Dendritic cell treated with granulocyte-macrophage colony-stimulating factor and Interleukin-4, amounts not matched to agents 40 ng/mL and 50 ng/mL, for 4 days (primary cell): ENCODE measurements around the gene C17orf107.
"Not testable (repeated sequence)": the region's sequence is repeated elsewhere in the genome, so short reads cannot be mapped to it uniquely, and the experiment has no call there.

Experiments
- H3K27ac Mint-ChIP-seq: one replicate; pipeline ENCODE4 v1.8.0; 2022; ENCODE audit warnings: mild to moderate bottlenecking, mixed read lengths
- H3K27me3 Mint-ChIP-seq: one replicate; pipeline ENCODE4 v1.8.0; 2022; ENCODE audit warnings: mild to moderate bottlenecking, mixed read lengths
- H3K36me3 Mint-ChIP-seq: one replicate; pipeline ENCODE4 v1.8.0; 2022; ENCODE audit warnings: low read depth, mixed read lengths
- H3K4me1 Mint-ChIP-seq: one replicate; pipeline ENCODE4 v1.8.0; 2022; ENCODE audit warnings: low read depth, mixed read lengths
- H3K4me3 Mint-ChIP-seq: one replicate; pipeline ENCODE4 v1.8.0; 2022; ENCODE audit warnings: mild to moderate bottlenecking, moderate library complexity, mixed read lengths
- H3K9me3 Mint-ChIP-seq: one replicate; pipeline ENCODE4 v1.8.0; 2022; ENCODE audit warnings: mixed read lengths
- intact Hi-C: fragments of 100-400 bp; cut with micrococcal nuclease; formaldehyde crosslinking; loops from one replicate; pipeline ENCODE4 v1.15.0; 2022

The C17orf107 gene

GRCh38 chr17:4921320-4921719, 22.0 kb downstream of the C17orf107 start:
- H3K27me3 Mint-ChIP-seq = no peaks in the 10 kb centered on the region
- intact Hi-C loops = no loop called here
- no peaks in the 10 kb centered on the region for H3K9me3 Mint-ChIP-seq
- no peaks in the 10 kb centered on the region for H3K36me3 Mint-ChIP-seq
- peaks cover 20% of the 10 kb centered on the region for H3K4me1 Mint-ChIP-seq
- H3K27ac Mint-ChIP-seq = peak overlapping the region; percentile 67
- H3K4me3 Mint-ChIP-seq = no peak overlapping the region

GRCh38 chr17:4926577-4927335, 27.4 kb downstream of the C17orf107 start:
- intact Hi-C loops, H3K9me3 Mint-ChIP-seq, H3K4me3 Mint-ChIP-seq, H3K27me3 Mint-ChIP-seq: not testable (repeated sequence)
- peak overlapping the region; percentile 56 for H3K27ac Mint-ChIP-seq
- peaks cover 28% of the 10 kb centered on the region for H3K36me3 Mint-ChIP-seq
- H3K4me1 Mint-ChIP-seq = peaks cover 30% of the 10 kb centered on the region

GRCh38 chr17:4928881-4929280, 29.5 kb downstream of the C17orf107 start:
- intact Hi-C loops = no loop called here
- no peaks in the 10 kb centered on the region for H3K9me3 Mint-ChIP-seq
- peaks cover 51% of the 10 kb centered on the region for H3K4me1 Mint-ChIP-seq
- peaks cover 34% of the 10 kb centered on the region for H3K36me3 Mint-ChIP-seq
- no peak overlapping the region for H3K4me3 Mint-ChIP-seq
- H3K27ac Mint-ChIP-seq = no peak overlapping the region
- peaks cover 14% of the 10 kb centered on the region for H3K27me3 Mint-ChIP-seq

GRCh38 chr17:4931963-4932362, 32.6 kb downstream of the C17orf107 start, which contains the start of gene GP1BA:
TSS of gene GP1BA (plus strand) at chr17:4932277. CDS start at chr17:4932605, 328 bp downstream.
- intact Hi-C loops = no loop called here
- H3K9me3 Mint-ChIP-seq = no peaks in the 10 kb centered on the region
- H3K36me3 Mint-ChIP-seq = peaks cover 56% of the 10 kb centered on the region
- H3K4me3 Mint-ChIP-seq = peak within 1 kb of the TSS; percentile 38
- peaks cover 16% of the 10 kb centered on the region for H3K27me3 Mint-ChIP-seq
- H3K4me1 Mint-ChIP-seq = peaks cover 67% of the 10 kb centered on the region
- peak within 1 kb of the TSS; percentile 70 for H3K27ac Mint-ChIP-seq

- Mint-ChIP-seq H3K27me3 (peaks cover 16% of the 10 kb centered on the region), H3K36me3 (peaks cover 64% of the 10 kb centered on the region), H3K4me3 (peak overlapping the region; percentile 30), H3K9me3 (no peaks in the 10 kb centered on the region), H3K27ac (peak overlapping the region; percentile 70), H3K4me1 (peaks cover 68% of the 10 kb centered on the region)
- intact Hi-C loops = no loop called here
Measured at GRCh38 chr17:4932756-4933155, 33.4 kb downstream of the C17orf107 start.

GRCh38 chr17:4933646-4934045, 34.3 kb downstream of the C17orf107 start:
- peaks cover 16% of the 10 kb centered on the region for H3K27me3 Mint-ChIP-seq
- peak overlapping the region; percentile 70 for H3K27ac Mint-ChIP-seq
- intact Hi-C loops = no loop called here
- peaks cover 70% of the 10 kb centered on the region for H3K36me3 Mint-ChIP-seq
- peaks cover 76% of the 10 kb centered on the region for H3K4me1 Mint-ChIP-seq
- H3K9me3 Mint-ChIP-seq = no peaks in the 10 kb centered on the region
- H3K4me3 Mint-ChIP-seq = peak overlapping the region; percentile 66

- peaks cover 72% of the 10 kb centered on the region for H3K36me3 Mint-ChIP-seq
- intact Hi-C loops = no loop called here
- H3K27me3 Mint-ChIP-seq = peaks cover 16% of the 10 kb centered on the region
- no peaks in the 10 kb centered on the region for H3K9me3 Mint-ChIP-seq
- peak overlapping the region; percentile 66 for H3K4me3 Mint-ChIP-seq
- H3K4me1 Mint-ChIP-seq = peaks cover 83% of the 10 kb centered on the region
- peak overlapping the region; percentile 70 for H3K27ac Mint-ChIP-seq
Measured at GRCh38 chr17:4934173-4934979, 35.0 kb downstream of the C17orf107 start.

- peaks cover 74% of the 10 kb centered on the region for H3K36me3 Mint-ChIP-seq
Measured at GRCh38 chr17:4935650-4936049, 36.3 kb downstream of the C17orf107 start.

GRCh38 chr17:4936436-4936835, 37.1 kb downstream of the C17orf107 start:
- Mint-ChIP-seq H3K27me3 (peaks cover 15% of the 10 kb centered on the region), H3K27ac (peak overlapping the region; percentile 31), H3K4me3 (no peak overlapping the region), H3K9me3 (no peaks in the 10 kb centered on the region), H3K4me1 (peaks cover 81% of the 10 kb centered on the region), H3K36me3 (peaks cover 74% of the 10 kb centered on the region)
- intact Hi-C loops = no loop called here

More at GRCh38 chr17:4935650-4936049, 36.3 kb downstream of the C17orf107 start:
- Mint-ChIP-seq H3K9me3 (no peaks in the 10 kb centered on the region), H3K4me1 (peaks cover 81% of the 10 kb centered on the region), H3K27ac (peak overlapping the region; percentile 12), H3K27me3 (peaks cover 16% of the 10 kb centered on the region), H3K4me3 (no peak overlapping the region)
- intact Hi-C loops = no loop called here

GRCh38 chr17:4937553-4937952, 38.2 kb downstream of the C17orf107 start:
- Mint-ChIP-seq H3K4me1 (peaks cover 81% of the 10 kb centered on the region), H3K27ac (peak overlapping the region; percentile 31), H3K27me3 (peaks cover 11% of the 10 kb centered on the region), H3K9me3 (no peaks in the 10 kb centered on the region), H3K36me3 (peaks cover 77% of the 10 kb centered on the region), H3K4me3 (no peak overlapping the region)
- intact Hi-C loops = no loop called here

GRCh38 chr17:4938069-4938491, 38.7 kb downstream of the C17orf107 start:
- peaks cover 82% of the 10 kb centered on the region for H3K36me3 Mint-ChIP-seq
- peak overlapping the region; percentile 92 for H3K4me3 Mint-ChIP-seq
- peak overlapping the region; percentile 90 for H3K27ac Mint-ChIP-seq
- H3K4me1 Mint-ChIP-seq = peaks cover 81% of the 10 kb centered on the region
- H3K9me3 Mint-ChIP-seq = no peaks in the 10 kb centered on the region
- H3K27me3 Mint-ChIP-seq = peaks cover 6% of the 10 kb centered on the region
- intact Hi-C loops = no loop called here

- intact Hi-C loops = no loop called here
- Mint-ChIP-seq H3K27ac (peak overlapping the region; percentile 90), H3K27me3 (peaks cover 2% of the 10 kb centered on the region), H3K9me3 (no peaks in the 10 kb centered on the region), H3K4me1 (peaks cover 80% of the 10 kb centered on the region), H3K4me3 (peak overlapping the region; percentile 92), H3K36me3 (peaks cover 90% of the 10 kb centered on the region)
Measured at GRCh38 chr17:4938688-4939545, 39.6 kb downstream of the C17orf107 start.

- Mint-ChIP-seq H3K27me3 (no peaks in the 10 kb centered on the region), H3K4me1 (peaks cover 80% of the 10 kb centered on the region), H3K27ac (peak overlapping the region; percentile 90), H3K9me3 (no peaks in the 10 kb centered on the region), H3K4me3 (peak overlapping the region; percentile 92), H3K36me3 (peaks cover 93% of the 10 kb centered on the region)
- intact Hi-C loops = no loop called here
Measured at GRCh38 chr17:4939546-4939795, 40.1 kb downstream of the C17orf107 start.
